ENCODE results near the gene ZNF566.

ZNF566 gene

GRCh38 chr19:36441339-36441738, 48.0 kb downstream of the ZNF566 start:
- no peak for DNase-seq (ENCODE audit: low spot score)

GRCh38 chr19:36436531-36436930, 52.8 kb downstream of the ZNF566 start:
- DNase-seq (ENCODE audit: low spot score): no peak

- no peak for DNase-seq (ENCODE audit: low spot score)
These were observed 65.4 kb downstream of the ZNF566 start for GRCh38 chr19:36423925-36424324.

- no peak for DNase-seq (ENCODE audit: low spot score)
These were observed 67.4 kb downstream of the ZNF566 start for GRCh38 chr19:36421749-36422481.

GRCh38 chr19:36420961-36421748, 68.2 kb downstream of the ZNF566 start:
- peak; percentile 14 for DNase-seq (ENCODE audit: low spot score)

- DNase-seq (ENCODE audit: low spot score): peak; percentile 86
These were observed 70.9 kb downstream of the ZNF566 start, which contains the start of gene ZFP82 for GRCh38 chr19:36418287-36419001. Gene ZFP82, minus strand, starts transcription at chr19:36418644. Its CDS starts 8,855 bp downstream, at chr19:36409789.

- no peak for DNase-seq (ENCODE audit: low spot score)
These were observed 71.5 kb downstream of the ZNF566 start for GRCh38 chr19:36417752-36418286.

- DNase-seq (ENCODE audit: low spot score): no peak
These were observed 79.5 kb downstream of the ZNF566 start for GRCh38 chr19:36409841-36410240.

- no peak for DNase-seq (ENCODE audit: low spot score)
These were observed 81.3 kb downstream of the ZNF566 start for GRCh38 chr19:36408101-36408500.

- no peak for DNase-seq (ENCODE audit: low spot score)
These were observed 84.9 kb downstream of the ZNF566 start for GRCh38 chr19:36404498-36404897.

GRCh38 chr19:36401475-36401874, 87.9 kb downstream of the ZNF566 start:
- no peak for DNase-seq (ENCODE audit: low spot score)

- no peak for DNase-seq (ENCODE audit: low spot score)
These were observed 90.8 kb downstream of the ZNF566 start for GRCh38 chr19:36398571-36398970.
